ENCODE results near the gene PBX2.
A peak's percentile ranks its signal among the peaks of the same experiment; 100 is the strongest.
"Not testable (repeated sequence)": the region's sequence is repeated elsewhere in the genome, so short reads cannot be mapped to it uniquely, and the experiment has no call there.

Gene PBX2

GRCh38 chr6:32151181-32151862, 38.7 kb downstream of the PBX2 start:
- no peak for DNase-seq (ENCODE audit: low read depth in 2 of 2)

DNA sequence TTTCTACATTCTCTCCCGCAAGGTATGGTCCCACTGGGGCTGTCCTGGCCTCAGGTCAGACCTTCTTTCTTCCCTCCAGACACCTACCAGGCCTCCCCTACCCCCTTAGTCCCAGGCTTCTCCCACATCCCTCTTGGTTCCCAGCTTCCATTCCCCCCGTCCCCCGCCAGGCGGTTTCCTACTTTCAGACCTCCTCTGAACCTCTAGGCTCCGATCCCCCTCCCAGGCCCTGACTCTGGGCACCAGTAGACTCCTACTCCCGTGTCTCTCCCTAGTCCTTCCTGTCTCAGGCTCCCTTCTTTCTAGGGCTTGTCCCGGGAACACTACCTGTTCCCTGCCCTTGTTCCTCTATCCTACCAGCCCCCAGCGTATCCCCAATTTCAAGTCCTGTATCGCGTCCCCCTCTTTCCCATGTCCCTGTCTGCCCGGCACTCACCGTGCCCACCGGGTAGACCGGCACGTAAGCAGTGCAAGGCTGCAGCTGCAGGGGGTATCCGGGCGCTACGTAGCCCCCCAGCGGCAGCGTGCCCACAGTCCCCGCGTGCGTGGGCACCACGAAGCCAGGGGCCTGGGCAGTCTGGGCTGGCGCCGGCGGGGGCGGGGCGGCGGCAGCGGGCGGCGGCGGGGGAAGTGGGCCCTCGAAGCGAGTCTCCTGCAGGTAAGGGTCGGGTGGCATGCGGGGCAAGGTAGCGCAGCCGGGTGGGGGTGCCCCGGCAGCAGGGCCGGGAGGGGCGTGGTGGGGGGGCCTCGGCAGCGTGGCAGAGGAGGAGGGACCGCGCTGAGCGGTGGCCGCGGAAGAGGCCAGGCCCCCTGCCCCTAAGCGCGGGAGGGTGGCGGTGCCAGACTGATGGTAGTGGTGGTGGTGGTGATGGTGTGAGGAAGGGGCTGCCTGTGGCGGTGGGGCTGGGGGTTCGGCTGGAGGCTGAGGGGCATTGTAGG, 39.8 kb downstream of the PBX2 start:
- no peak for DNase-seq (ENCODE audit: low read depth in 2 of 2)

GRCh38 chr6:32149092-32149755, 40.8 kb downstream of the PBX2 start:
- no peak for DNase-seq (ENCODE audit: low read depth in 2 of 2)

DNA sequence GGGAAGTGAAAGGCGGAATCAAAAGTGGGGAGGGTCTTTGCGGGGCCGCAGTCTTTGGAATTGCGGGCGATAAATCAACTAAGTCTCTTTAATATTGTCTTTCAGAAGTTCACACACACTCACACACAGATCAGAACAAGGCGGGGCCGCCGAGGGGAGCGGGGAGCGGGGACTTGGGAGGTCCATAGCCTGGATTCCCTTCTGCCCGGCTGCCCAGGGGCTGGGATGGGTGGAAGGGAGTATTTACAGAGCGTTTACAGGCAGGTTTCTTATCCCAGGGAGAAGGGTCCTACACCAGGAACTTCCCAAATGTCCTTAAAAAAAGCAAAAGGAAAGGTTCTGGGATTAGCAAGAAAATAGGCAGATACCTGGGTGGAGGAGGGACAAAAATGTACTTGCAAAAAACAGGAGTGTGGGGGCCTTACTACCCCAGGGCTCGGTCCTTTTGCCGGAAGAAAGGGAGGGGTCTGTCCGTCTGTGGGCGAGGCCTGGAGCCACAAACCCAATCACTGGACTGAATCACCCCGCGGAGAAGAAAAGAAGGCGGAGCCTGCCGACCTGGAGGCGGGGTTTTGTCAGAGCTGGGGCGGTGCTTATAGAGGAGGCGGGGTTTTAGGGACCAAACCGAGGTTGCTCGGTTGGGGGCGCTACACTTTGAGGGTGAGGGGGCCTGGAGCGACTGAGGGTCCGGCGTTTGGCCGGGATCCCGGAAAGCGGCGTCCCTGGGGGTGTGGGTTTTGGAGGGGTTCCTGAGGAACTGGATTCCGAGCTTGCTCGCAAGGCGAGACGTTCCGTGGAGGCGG, 41.5 kb downstream of the PBX2 start:
- DNase-seq (ENCODE audit: low read depth in 2 of 2), result peak; percentile 70 to 79

GRCh38 chr6:32147401-32148132, 42.4 kb downstream of the PBX2 start:
- DNase-seq (ENCODE audit: low read depth in 2 of 2), result no peak

- no peak for DNase-seq (ENCODE audit: low read depth in 2 of 2)
Measured at GRCh38 chr6:32146687-32147086, 43.3 kb downstream of the PBX2 start.

GRCh38 chr6:32146287-32146686, 43.7 kb downstream of the PBX2 start:
- DNase-seq (ENCODE audit: low read depth in 2 of 2), result no peak

GRCh38 chr6:32144238-32144637, 45.8 kb downstream of the PBX2 start:
- not testable (repeated sequence) for DNase-seq (ENCODE audit: low read depth in 2 of 2)

- no peak for DNase-seq (ENCODE audit: low read depth in 2 of 2)
Measured at GRCh38 chr6:32140420-32141046, 49.5 kb downstream of the PBX2 start.

GRCh38 chr6:32139590-32139989, 50.4 kb downstream of the PBX2 start:
- no peak for DNase-seq (ENCODE audit: low read depth in 2 of 2)

GRCh38 chr6:32137454-32137853, 52.5 kb downstream of the PBX2 start:
- DNase-seq (ENCODE audit: low read depth in 2 of 2), result no peak

Measured in stimulated activated CD4-positive, alpha-beta T cell treated with anti-CD3 and anti-CD28 coated beads, Interleukin-15, amount 100 ng/mL, for 48 hours (primary cell).